GM15510 (cell line): ENCODE measurements around the gene KIF5B.
A peak's percentile ranks its signal among the peaks of the same experiment; 100 is the strongest.

Source experiments
- POLR2A ChIP-seq: IDR thresholded peaks from 3 replicates; pipeline ENCODE4 v1.6.1; 2011; ENCODE audit warnings: borderline replicate concordance; ENCODE audit not compliant: insufficient read length; ENCODE audit errors: extremely low read depth

The KIF5B gene

DNA sequence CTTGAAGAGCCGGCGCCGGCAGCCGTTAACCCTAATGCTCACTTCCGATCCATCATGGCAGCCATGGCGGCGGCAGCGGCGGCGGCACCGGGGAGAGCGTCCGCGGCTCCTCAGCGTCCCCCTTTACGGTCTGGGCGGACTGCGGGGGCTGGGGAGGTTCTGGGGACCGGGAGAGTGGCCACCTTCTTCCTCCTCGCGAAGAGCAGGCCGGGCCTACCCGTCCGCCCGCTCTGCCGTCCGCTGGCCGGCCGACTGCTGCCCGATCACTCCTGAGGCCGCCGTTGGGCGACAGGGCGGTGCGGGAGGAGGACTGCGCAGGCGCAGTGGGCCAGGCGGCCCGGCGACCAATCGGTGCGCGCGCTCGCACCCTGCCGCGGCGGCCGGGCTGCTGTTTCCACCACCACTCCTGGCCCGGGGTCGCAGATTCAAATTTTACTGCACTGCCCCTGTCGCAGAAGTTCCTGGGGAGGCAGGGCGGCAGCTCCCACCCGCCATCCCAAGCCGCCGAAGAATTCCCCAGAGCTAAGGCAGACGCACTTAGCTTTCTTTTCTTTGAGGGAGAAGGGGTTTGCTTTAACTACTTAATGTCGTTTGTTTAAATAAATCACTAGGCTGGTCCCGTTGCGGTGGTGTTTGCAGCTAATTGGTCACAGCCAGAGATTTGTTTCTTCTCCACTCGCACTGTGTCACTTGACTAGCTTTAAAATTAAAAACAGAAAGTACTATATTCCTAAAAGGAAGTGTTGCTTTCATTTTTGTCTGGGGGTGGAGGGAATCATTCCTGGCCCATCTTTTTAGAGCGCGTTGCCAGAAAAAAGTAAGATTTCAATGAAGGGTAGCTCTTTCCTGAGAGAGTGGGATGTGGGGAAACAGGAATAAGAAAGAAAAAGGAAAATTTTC lies at the start of gene KIF5B:
TSS of gene KIF5B (minus strand) at position 290 of the 900 bp plus-strand sequence. CDS start 452 bp downstream, outside the sequence.
- TF ChIP-seq POLR2A, result peak; percentile 99

DNA sequence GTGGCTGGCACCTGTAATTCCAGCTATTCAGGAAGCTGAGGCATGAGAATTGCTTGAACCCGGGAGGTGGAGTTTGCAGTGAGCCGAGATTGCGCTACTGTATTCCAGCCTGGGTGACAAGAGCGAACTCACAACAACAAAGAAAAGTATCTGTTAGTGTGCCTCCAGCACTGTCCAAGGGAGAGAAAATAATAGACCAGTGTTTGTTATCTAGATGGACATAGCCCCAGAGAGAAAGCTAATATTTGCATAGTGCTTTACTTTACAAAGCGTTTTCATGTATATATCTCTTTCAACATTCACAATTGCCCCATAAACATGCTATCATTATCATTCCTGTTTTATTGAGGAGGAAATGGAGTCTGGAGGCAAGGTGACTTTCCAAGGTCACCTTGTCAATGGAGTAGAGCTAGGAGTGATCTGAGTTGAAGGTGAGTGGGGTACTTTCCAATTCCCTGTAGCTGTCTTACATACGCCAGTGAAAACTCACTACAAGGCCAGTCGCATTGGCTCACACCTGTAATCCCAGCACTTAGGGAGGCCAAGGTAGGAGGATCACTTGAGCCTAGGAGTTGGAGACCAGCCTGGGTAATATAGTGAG lies 49.7 kb upstream of the KIF5B start:
- TF ChIP-seq POLR2A, result no peak

DNA sequence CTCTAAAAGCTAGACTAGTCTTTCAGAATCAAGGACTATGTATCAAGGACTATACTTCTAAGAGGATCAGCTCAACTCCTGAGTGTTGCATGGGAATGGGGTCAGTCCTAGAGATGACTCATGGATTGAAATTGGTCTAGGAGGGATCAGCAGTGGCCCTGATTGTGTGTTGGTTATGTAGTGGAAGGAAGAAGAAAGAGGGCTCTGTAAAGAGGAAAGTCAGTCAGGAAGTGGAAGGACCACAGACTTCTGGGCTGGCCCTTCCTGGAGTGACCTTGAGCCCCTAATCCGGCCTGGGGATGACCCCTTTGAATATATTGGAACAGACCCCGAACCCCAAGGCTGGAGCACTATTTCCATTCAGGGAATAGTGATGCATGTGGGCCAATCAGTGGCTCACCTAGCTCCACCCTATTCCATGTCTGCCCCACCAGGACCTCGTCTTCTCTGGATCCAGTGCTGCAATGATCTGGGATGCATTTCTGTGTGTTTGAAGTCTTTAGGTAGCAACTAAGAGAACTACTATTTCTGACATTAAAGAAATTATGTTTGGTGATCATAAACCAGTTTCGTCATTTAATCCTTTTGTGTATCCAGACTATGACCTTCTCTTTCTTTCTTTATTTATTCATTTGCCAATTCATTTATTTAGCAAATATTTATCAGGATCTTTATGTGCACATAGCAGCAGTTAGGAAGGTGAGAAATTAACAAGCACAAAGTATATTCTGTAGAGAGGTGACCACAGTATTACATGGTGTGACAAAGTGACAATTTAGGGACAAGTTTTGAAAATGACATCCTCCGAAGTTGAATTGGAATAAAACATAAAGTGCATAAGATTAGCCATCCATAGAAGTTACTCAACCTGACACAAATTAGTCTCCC lies 48.6 kb upstream of the KIF5B start:
- TF ChIP-seq POLR2A, result no peak

DNA sequence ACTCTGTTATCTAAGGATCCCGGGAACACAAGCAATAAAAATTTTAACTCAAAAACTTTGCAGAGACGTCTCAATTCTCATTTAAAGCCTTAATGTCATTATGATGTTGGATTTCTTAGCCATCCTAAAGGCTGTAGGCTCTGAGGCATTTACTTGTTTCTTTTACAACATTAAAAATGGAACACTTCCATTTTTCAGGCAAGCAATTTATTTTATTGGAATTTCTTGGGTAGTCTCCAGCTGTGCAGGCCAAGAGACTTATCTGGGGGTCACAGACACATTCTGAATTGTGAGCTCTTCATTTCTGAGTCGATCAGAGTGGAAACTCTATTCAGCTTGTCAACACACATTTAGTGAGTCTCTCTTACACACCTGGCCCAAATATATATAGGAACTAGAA lies 48.0 kb upstream of the KIF5B start:
- TF ChIP-seq POLR2A, result no peak

DNA sequence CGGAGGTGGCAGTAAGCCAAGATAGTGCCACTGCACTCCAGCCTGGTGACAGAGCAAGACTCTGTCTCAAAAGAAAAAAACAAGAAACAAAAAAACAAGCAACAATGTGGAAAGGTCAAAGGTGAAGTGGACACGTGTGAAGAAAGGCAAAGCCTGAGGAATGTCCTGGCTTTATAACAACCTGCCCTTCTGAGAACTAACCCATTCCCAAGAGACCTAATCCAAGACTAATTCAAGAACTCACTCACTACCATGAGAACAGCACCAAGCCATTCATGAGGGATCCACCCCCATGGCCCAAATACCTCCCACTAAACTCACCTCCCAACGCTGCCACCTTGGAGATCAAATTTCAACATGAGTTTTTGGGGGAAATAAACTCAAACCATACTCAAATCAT lies 47.5 kb upstream of the KIF5B start:
- no peak for TF ChIP-seq POLR2A

DNA sequence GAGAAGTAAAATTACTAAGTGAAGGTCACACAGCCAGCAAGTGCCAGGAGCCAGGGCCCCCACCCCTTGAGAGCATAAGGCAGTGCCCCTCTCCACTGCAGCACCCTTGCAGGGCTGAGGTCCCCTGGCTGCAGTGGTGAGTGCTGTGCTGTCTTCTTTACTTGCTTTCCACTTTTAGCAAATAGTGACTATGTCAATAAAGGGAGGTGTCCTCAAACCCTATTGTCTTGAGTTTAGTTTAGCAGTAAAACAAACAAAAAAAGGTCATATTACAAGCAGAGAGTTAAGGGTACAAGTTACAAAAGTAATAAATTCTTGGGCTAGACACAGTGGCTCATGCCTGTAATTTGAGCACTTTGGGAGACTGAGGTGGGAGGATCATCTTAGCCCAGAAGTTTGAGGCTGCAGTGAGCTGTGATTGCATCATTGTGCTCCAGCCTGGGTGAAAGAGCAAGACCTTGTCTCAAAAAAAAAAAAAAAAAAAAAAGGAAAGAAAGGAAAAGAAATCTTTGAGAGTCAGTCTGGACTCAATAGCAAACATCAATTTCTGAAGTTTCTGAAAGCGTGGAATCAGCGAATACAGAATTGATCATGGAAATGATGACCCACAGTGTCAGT lies 39.0 kb upstream of the KIF5B start:
- TF ChIP-seq POLR2A, result no peak

DNA sequence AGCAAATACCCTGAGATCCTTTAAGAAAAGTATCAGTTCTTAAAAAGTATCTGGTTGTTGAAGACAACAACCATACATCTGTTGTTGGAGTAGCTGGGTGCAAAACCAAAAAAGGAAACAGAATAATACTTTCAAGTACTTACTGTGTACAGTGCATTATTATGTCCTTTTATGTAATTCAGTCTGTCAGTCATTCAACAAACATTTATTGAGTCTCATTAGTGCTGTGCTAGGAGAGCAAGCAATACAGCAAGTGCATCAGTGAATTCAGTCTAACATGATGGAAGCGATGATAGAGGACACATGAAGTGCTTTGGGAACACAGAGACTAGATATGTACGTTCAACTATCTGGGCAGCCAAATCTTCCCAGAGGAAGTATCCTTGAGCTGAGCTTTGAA lies 37.4 kb upstream of the KIF5B start:
- no peak for TF ChIP-seq POLR2A

DNA sequence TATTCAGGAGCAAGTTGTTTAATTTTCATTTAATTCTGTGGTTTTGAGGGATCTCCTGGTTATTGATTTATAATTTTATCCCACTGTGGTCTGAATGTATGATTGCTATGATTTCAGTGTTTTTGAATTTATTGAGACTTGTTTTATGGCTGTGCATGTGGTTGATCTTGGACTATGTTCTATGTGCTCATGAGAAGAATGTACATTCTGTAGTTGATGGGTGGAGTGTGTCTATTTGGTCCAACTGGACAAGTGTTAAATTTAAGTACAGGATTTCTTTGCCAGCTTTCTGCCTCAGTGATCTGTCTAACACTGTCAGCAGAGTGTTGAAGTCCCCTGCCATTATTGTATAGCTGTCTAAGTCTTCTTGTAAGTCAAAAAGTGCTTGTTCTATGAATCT lies 34.8 kb upstream of the KIF5B start:
- TF ChIP-seq POLR2A, result no peak

DNA sequence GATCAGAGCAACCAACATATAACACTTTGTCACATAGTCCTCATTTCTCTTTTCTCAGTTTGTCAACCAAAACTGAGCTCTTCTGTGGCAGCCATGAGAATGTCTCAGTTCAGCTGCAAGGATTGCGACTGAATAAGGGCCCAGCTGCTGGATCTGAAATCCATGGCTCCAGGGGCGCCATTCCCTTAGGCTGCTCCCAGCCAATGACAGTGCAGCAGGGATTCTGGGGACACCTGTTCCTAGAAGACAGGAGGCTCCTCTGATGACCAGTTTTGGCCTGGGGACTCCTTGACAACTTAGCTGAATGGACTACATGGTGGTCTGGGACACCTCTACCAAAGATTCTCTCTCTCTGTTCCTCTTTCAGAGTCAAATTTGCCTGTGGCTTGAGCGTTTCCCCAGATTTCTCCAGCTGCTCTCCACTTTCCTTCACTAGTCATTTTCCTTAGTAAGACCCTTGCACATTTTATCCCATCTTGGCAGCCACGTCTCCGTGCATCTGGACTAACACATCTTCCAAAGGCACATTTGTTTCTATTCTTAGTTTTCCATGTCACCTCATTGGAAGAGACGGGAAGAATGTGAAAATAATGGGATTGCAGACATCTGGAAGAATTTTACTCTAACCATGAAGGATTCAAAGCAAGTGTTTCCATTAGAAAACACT lies 28.1 kb upstream of the KIF5B start:
- TF ChIP-seq POLR2A, result no peak

DNA sequence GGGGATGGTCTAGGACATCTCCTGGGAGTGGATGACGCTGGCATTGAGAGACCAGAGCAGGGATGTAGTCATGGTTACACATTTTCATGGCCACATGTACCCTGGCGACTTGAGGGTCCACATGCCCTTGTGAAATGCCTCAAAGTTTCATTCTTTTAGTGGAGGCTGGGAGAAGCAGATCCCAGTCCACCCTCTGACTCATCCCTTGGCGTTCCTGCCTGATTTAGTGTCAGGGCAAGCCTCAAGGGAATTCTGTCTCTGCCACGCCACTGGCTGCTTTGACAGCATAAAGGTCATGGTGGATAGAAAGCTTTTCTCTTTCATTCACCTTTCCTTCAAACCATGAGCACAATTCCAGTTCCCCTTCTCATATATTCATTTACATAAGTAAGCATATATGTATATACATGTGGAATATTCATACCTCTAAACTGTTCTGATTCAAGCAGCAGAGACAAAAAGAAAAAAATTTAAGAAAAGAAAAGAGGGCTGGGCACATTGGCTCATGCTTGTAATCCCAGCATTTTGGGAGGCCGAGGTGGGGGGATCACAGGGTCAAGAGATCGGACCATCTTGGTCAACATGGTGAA lies 21.8 kb upstream of the KIF5B start:
- no peak for TF ChIP-seq POLR2A

DNA sequence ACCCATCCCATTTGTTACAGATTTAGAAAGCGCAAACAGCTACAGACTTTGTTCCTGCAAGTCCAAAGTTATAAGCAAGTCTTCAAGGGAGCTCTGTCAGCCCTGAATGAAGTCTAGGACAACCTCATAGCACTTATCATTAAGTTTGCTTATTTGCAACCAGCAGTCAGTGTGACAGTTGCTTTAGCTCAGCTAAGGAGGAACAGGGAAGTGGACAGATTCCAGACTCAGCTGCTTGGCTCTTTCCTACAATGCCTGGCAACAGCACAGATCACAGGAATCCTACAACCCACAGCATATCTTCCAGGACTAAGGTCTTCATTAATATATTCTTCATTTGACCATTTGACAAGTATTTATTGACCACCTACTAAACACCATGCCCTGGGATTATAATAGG lies 17.4 kb upstream of the KIF5B start:
- no peak for TF ChIP-seq POLR2A

DNA sequence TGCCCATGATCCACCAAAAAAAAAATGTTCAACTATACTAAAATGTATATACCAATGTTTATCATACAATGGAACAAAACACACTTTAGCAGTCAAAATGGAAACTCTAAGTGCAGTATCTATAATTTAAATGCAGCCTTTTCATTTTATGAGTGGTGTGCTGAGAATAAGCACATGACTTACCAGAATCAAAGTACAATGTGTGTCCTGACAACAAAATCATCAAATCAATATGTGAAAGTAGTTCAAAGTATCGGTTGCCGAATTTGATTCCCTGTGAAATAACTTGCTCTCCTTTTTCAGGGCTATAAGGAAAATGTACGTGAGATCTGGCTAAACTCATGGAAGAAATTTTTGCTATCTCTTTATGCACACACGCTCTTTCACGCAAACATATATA lies 16.9 kb upstream of the KIF5B start:
- TF ChIP-seq POLR2A, result no peak

DNA sequence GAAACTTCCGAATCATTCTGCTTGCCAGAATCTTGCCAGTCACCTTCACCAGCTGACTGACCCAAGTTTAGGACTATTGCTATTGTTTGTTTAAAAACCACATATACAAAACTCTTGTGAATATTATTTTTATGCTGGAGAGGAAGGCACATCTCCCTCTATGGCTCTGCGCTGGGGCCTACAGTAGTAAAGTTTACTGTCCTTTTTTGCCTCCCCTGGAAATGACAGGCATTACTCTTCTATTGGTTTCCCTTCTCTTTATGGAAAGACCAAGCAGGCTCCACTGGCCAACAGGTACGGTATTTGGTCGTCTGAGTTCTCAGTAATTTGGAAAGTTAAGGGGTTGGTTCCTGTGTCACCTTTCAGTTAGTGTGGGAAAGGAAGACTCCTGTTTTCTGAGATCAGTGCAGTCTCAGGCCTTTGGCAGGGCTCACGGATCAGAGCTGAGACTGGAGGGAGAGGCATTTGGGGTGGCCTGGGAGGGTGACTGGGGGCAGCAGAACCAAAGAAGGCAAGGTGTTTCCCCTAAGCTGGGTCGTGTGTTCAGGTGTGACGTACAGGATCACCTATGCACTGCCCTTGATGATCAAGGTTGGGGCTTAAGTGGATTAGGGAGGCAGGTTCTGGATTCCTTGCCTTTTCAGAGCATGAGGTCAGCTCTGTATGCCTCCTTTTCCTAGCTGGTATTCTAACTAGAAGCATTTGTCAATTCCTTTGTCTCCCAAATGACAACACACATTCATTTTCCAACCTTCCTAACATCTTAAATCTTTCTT lies 16.0 kb upstream of the KIF5B start:
- no peak for TF ChIP-seq POLR2A
